ENCODE data around the gene MCAM.

MCAM gene

GRCh38 chr11:119350302-119350701, 33.4 kb upstream of the MCAM start:
- no peak for ATAC-seq
- no peak for TF ChIP-seq TCF4 (CRISPR knock-in tag; IDR thresholded peaks at IDR 0.05; ENCODE audit: borderline replicate concordance)
- no peak for TF ChIP-seq ISL1 (CRISPR knock-in tag; IDR thresholded peaks at IDR 0.05)
- no peak for TF ChIP-seq ZFP3 (CRISPR knock-in tag; IDR thresholded peaks at IDR 0.05)
- TF ChIP-seq ZFP30 (CRISPR knock-in tag; IDR thresholded peaks at IDR 0.05) = no peak
- TF ChIP-seq GLIS3 (CRISPR knock-in tag; IDR thresholded peaks at IDR 0.05) = no peak
- no peak for TF ChIP-seq PPARA (CRISPR knock-in tag; IDR thresholded peaks at IDR 0.05; ENCODE audit: borderline replicate concordance)
- TF ChIP-seq TOX (CRISPR knock-in tag; IDR thresholded peaks at IDR 0.05; ENCODE audit: borderline replicate concordance) = no peak
- TF ChIP-seq ZNF70 (CRISPR knock-in tag; IDR thresholded peaks at IDR 0.05) = no peak

DNA sequence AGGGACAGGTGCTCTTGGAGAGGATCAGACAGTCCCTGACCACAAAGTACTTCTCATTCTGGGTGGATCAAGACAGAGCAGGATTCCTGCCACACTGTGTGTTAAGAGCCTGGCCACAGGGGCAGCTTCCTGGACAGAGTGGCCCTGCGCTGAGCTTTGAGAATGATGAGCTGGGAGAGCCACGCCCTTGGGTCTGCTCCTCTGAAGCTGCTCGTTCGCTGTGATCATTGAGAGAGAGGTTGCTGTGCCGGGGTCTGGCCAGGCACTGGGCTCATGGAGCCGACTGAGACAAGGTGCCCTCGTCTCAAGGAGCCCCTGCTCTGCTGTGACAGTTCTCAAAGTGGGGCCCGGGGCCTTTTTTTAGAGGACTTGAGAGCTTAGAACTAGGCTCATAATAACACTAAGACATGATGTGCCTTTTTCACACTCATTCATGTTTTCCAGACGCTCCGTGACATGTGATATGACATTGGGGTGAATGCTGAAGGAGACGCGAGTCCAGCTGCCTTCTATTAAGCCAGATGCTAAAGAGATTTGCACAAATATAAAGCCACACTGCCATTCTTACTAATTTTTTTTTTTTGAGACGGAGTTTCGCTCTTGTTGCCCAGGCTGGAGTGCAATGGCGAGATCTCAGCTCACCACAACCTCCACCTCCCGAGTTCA, 31.1 kb upstream of the MCAM start:
- no peak for TF ChIP-seq ZFP30 (CRISPR knock-in tag; IDR thresholded peaks at IDR 0.05)
- no peak for TF ChIP-seq BACH2 (CRISPR knock-in tag; IDR thresholded peaks at IDR 0.05; ENCODE audit: borderline replicate concordance)
- TF ChIP-seq ZC3H10 (CRISPR knock-in tag; IDR thresholded peaks at IDR 0.05) = no peak
- TF ChIP-seq GLIS3 (CRISPR knock-in tag; IDR thresholded peaks at IDR 0.05) = no peak
- no peak for TF ChIP-seq SNAI2 (CRISPR knock-in tag; IDR thresholded peaks at IDR 0.05)
- no peak for TF ChIP-seq OSR1 (CRISPR knock-in tag; IDR thresholded peaks at IDR 0.05)
- no peak for TF ChIP-seq ZNF8 (CRISPR knock-in tag; IDR thresholded peaks at IDR 0.05)
- TF ChIP-seq ZNF70 (CRISPR knock-in tag; IDR thresholded peaks at IDR 0.05) = no peak
- TF ChIP-seq ZFP3 (CRISPR knock-in tag; IDR thresholded peaks at IDR 0.05) = no peak
- no peak for TF ChIP-seq CSDC2 (CRISPR knock-in tag; IDR thresholded peaks at IDR 0.05)
- no peak for TF ChIP-seq ZNF565 (CRISPR knock-in tag; conservative IDR thresholded peaks at IDR 0.05; ENCODE audit: low read depth)
- TF ChIP-seq TCF4 (CRISPR knock-in tag; IDR thresholded peaks at IDR 0.05; ENCODE audit: borderline replicate concordance) = no peak
- TF ChIP-seq PPARA (CRISPR knock-in tag; IDR thresholded peaks at IDR 0.05; ENCODE audit: borderline replicate concordance) = no peak
- TF ChIP-seq ARNTL (CRISPR knock-in tag; IDR thresholded peaks at IDR 0.05; ENCODE audit: borderline replicate concordance, low read depth) = no peak
- no peak for ATAC-seq

DNA sequence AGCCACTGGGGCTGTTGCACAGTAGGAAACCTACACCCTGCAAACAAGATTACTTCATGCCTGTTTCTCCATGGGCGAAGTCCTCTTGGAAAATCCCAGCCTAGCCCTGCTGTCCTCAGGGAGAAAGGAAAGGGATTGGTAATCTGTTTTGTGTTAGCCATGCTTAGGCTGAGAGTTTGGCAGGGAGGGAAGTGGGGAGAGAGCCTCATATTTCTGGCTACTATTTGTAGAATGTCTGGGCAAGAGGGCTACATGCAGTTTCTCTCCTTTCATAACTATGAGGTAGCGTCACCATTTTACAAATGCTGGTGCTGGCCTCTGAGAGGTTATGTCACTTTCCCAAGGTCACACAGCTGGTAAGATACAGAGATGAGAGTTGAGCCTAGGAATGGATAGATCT, 30.3 kb upstream of the MCAM start:
- ATAC-seq = peak; percentile 57
- TF ChIP-seq CSDC2 (CRISPR knock-in tag; IDR thresholded peaks at IDR 0.05) = no peak
- no peak for TF ChIP-seq TOX (CRISPR knock-in tag; IDR thresholded peaks at IDR 0.05; ENCODE audit: borderline replicate concordance)
- no peak for TF ChIP-seq OSR1 (CRISPR knock-in tag; IDR thresholded peaks at IDR 0.05)
- no peak for TF ChIP-seq ZNF8 (CRISPR knock-in tag; IDR thresholded peaks at IDR 0.05)
- no peak for TF ChIP-seq PPARA (CRISPR knock-in tag; IDR thresholded peaks at IDR 0.05; ENCODE audit: borderline replicate concordance)
- no peak for TF ChIP-seq PATZ1 (CRISPR knock-in tag; IDR thresholded peaks at IDR 0.05; ENCODE audit: borderline replicate concordance)
- TF ChIP-seq ZNF565 (CRISPR knock-in tag; conservative IDR thresholded peaks at IDR 0.05; ENCODE audit: low read depth) = no peak
- no peak for TF ChIP-seq GLIS3 (CRISPR knock-in tag; IDR thresholded peaks at IDR 0.05)
- TF ChIP-seq TCF4 (CRISPR knock-in tag; IDR thresholded peaks at IDR 0.05; ENCODE audit: borderline replicate concordance) = no peak
- TF ChIP-seq ZFP30 (CRISPR knock-in tag; IDR thresholded peaks at IDR 0.05) = no peak
- no peak for TF ChIP-seq ZC3H10 (CRISPR knock-in tag; IDR thresholded peaks at IDR 0.05)
- no peak for TF ChIP-seq ESRRG (CRISPR knock-in tag; IDR thresholded peaks at IDR 0.05)
- no peak for TF ChIP-seq BACH2 (CRISPR knock-in tag; IDR thresholded peaks at IDR 0.05; ENCODE audit: borderline replicate concordance)
- TF ChIP-seq ZNF70 (CRISPR knock-in tag; IDR thresholded peaks at IDR 0.05) = no peak
- TF ChIP-seq, protein P1, sequence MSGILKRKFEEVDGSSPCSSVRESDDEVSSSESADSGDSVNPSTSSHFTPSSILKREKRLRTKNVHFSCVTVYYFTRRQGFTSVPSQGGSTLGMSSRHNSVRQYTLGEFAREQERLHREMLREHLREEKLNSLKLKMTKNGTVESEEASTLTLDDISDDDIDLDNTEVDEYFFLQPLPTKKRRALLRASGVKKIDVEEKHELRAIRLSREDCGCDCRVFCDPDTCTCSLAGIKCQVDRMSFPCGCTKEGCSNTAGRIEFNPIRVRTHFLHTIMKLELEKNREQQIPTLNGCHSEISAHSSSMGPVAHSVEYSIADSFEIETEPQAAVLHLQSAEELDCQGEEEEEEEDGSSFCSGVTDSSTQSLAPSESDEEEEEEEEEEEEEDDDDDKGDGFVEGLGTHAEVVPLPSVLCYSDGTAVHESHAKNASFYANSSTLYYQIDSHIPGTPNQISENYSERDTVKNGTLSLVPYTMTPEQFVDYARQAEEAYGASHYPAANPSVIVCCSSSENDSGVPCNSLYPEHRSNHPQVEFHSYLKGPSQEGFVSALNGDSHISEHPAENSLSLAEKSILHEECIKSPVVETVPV (CRISPR knock-in tag; IDR thresholded peaks at IDR 0.05) = no peak
- TF ChIP-seq, protein P2, sequence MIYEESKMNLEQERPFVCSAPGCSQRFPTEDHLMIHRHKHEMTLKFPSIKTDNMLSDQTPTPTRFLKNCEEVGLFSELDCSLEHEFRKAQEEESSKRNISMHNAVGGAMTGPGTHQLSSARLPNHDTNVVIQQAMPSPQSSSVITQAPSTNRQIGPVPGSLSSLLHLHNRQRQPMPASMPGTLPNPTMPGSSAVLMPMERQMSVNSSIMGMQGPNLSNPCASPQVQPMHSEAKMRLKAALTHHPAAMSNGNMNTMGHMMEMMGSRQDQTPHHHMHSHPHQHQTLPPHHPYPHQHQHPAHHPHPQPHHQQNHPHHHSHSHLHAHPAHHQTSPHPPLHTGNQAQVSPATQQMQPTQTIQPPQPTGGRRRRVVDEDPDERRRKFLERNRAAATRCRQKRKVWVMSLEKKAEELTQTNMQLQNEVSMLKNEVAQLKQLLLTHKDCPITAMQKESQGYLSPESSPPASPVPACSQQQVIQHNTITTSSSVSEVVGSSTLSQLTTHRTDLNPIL (CRISPR knock-in tag; IDR thresholded peaks at IDR 0.05; ENCODE audit: low read depth) = no peak
- no peak for TF ChIP-seq RARB (CRISPR knock-in tag; IDR thresholded peaks at IDR 0.05)
- no peak for TF ChIP-seq ZFP3 (CRISPR knock-in tag; IDR thresholded peaks at IDR 0.05)

GRCh38 chr11:119346605-119347004, 29.7 kb upstream of the MCAM start, which contains the start of gene MFRP:
MFRP (minus strand) TSS chr11:119346705; CDS start chr11:119346513, 192 bp downstream.
- ATAC-seq = no peak

More at GRCh38 chr11:119346605-119347004, 29.7 kb upstream of the MCAM start, which contains the start of gene MFRP:
- TF ChIP-seq TOX (CRISPR knock-in tag; IDR thresholded peaks at IDR 0.05; ENCODE audit: borderline replicate concordance) (no peak), ISL1 (CRISPR knock-in tag; IDR thresholded peaks at IDR 0.05) (no peak), SNAI2 (CRISPR knock-in tag; IDR thresholded peaks at IDR 0.05) (no peak), ARNTL (CRISPR knock-in tag; IDR thresholded peaks at IDR 0.05; ENCODE audit: borderline replicate concordance, low read depth) (no peak)

Measured in SK-N-SH treated with all-trans-retinoic acid at 6 μM for 48 hours (cell line).